Ishikawa (cell line): ENCODE measurements around the gene SLC16A13.

Source experiments
- CEBPB ChIP-seq: IDR thresholded peaks from 2 replicates; pipeline ENCODE4 v1.6.1; 2012
- CREB1 ChIP-seq: IDR thresholded peaks from 2 replicates; pipeline ENCODE4 v1.6.1; 2012; ENCODE audit warnings: low read depth
- EGR1 ChIP-seq: IDR thresholded peaks from 2 replicates; pipeline ENCODE4 v1.6.1; 2012
- EP300 ChIP-seq: IDR thresholded peaks from 2 replicates; pipeline ENCODE4 v1.6.1; 2012; ENCODE audit warnings: borderline replicate concordance
- FOXM1 ChIP-seq: IDR thresholded peaks from 2 replicates; pipeline ENCODE4 v1.6.1; 2012; ENCODE audit warnings: low read depth, borderline replicate concordance
- NFIC ChIP-seq: IDR thresholded peaks from 2 replicates; pipeline ENCODE4 v1.6.1; 2012
- RAD21 ChIP-seq: IDR thresholded peaks from 2 replicates; pipeline ENCODE4 v1.6.1; 2012; ENCODE audit warnings: low read depth
- TAF1 ChIP-seq: IDR thresholded peaks from 2 replicates; pipeline ENCODE4 v1.6.1; 2012; ENCODE audit warnings: low read depth, mild to moderate bottlenecking
- TEAD4 ChIP-seq: IDR thresholded peaks from 2 replicates; pipeline ENCODE4 v1.6.1; 2012
- YY1 ChIP-seq: IDR thresholded peaks from 2 replicates; pipeline ENCODE4 v1.6.1; 2012; ENCODE audit warnings: low read depth
- ZBTB7A ChIP-seq: IDR thresholded peaks from 2 replicates; pipeline ENCODE4 v1.6.1; 2012; ENCODE audit warnings: low read depth
- TF ChIP-seq, protein P1 (sequence below): IDR thresholded peaks from 2 replicates; pipeline ENCODE4 v1.6.1; 2012
- TF ChIP-seq, protein P2 (sequence below): IDR thresholded peaks from 2 replicates; pipeline ENCODE4 v1.6.1; 2012
- TF ChIP-seq, protein P3 (sequence below): IDR thresholded peaks from 2 replicates; pipeline ENCODE4 v1.6.1; 2012; ENCODE audit warnings: low read depth, mild to moderate bottlenecking

- TF ChIP-seq RAD21 (no peak), CEBPB (no peak), EP300 (no peak), ZBTB7A (no peak), YY1 (no peak), TAF1 (no peak), FOXM1 (no peak), CREB1 (no peak), TEAD4 (no peak), EGR1 (no peak), NFIC (no peak)
- TF ChIP-seq, protein P1, sequence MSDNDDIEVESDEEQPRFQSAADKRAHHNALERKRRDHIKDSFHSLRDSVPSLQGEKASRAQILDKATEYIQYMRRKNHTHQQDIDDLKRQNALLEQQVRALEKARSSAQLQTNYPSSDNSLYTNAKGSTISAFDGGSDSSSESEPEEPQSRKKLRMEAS, result no peak
- TF ChIP-seq, protein P2, sequence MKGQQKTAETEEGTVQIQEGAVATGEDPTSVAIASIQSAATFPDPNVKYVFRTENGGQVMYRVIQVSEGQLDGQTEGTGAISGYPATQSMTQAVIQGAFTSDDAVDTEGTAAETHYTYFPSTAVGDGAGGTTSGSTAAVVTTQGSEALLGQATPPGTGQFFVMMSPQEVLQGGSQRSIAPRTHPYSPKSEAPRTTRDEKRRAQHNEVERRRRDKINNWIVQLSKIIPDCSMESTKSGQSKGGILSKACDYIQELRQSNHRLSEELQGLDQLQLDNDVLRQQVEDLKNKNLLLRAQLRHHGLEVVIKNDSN, result no peak
- TF ChIP-seq, protein P3, sequence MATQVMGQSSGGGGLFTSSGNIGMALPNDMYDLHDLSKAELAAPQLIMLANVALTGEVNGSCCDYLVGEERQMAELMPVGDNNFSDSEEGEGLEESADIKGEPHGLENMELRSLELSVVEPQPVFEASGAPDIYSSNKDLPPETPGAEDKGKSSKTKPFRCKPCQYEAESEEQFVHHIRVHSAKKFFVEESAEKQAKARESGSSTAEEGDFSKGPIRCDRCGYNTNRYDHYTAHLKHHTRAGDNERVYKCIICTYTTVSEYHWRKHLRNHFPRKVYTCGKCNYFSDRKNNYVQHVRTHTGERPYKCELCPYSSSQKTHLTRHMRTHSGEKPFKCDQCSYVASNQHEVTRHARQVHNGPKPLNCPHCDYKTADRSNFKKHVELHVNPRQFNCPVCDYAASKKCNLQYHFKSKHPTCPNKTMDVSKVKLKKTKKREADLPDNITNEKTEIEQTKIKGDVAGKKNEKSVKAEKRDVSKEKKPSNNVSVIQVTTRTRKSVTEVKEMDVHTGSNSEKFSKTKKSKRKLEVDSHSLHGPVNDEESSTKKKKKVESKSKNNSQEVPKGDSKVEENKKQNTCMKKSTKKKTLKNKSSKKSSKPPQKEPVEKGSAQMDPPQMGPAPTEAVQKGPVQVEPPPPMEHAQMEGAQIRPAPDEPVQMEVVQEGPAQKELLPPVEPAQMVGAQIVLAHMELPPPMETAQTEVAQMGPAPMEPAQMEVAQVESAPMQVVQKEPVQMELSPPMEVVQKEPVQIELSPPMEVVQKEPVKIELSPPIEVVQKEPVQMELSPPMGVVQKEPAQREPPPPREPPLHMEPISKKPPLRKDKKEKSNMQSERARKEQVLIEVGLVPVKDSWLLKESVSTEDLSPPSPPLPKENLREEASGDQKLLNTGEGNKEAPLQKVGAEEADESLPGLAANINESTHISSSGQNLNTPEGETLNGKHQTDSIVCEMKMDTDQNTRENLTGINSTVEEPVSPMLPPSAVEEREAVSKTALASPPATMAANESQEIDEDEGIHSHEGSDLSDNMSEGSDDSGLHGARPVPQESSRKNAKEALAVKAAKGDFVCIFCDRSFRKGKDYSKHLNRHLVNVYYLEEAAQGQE, result no peak
Measured at GRCh38 chr17:7003745-7004144, 32.1 kb upstream of the SLC16A13 start.
